RWPE1 (cell line): ENCODE data around the gene NATD1.
"Not testable (repeated sequence)": the region's sequence is repeated elsewhere in the genome, so short reads cannot be mapped to it uniquely, and the experiment has no call there.

Experiments
- CTCF ChIA-PET: fragments of 350-600 bp; sonication (Branson Sonifier 250); formaldehyde crosslinking; extraction: SDS; loops from one replicate; lab custom pipeline; 2021; lab: Yijun Ruan, JAX
- POLR2A ChIA-PET: fragments of 400-600 bp; formaldehyde crosslinking; extraction: SDS; loops from one replicate; lab custom pipeline; 2020; ENCODE audit warnings: antibody characterized with exemption; ENCODE audit not compliant: low non-redundant PET; lab: Yijun Ruan, JAX
- DNase-seq: peaks from one replicate; pipeline ENCODE4 v3.0.0; 2012; ENCODE audit warnings: low spot score
- H3K27ac ChIP-seq: fragments of 450-650 bp; 2 replicates; pipeline ENCODE4 v1.5.1; 2017
- TF ChIP-seq, protein P1 (sequence below): fragments of 450-650 bp; conservative IDR thresholded peaks from 2 replicates; pipeline ENCODE4 v1.5.1; 2017; ENCODE audit warnings: low read depth, mild to moderate bottlenecking

Gene NATD1

DNA sequence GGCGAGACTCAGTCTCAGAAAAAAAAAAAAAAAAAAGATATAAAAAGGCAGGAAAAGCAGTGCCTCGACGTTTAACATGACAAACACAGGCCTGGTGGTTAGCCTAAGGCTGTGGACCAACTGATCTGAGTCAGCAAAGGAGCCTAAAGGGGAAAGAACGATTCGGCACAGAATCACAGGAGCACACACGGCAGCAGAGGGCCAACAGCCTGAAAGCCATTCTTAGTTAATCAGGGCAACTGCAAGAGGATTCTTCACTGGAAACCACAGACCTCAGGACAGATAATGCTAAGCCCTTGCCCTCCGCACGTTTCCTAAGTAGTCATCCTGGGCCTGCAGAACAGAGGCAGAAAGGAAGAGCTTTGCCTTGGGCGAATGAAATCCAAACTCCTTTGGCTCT, 53.9 kb downstream of the NATD1 start:
- no peak overlapping the region for H3K27ac ChIP-seq
- ChIA-PET POLR2A (no interaction called here), CTCF (interaction anchor here (0.5 kb wide), 1 partner anchor 437 kb away, joined by 6 read pairs; no protein-coding TSS in a partner anchor)
- no peak for DNase-seq
- TF ChIP-seq, protein P1, sequence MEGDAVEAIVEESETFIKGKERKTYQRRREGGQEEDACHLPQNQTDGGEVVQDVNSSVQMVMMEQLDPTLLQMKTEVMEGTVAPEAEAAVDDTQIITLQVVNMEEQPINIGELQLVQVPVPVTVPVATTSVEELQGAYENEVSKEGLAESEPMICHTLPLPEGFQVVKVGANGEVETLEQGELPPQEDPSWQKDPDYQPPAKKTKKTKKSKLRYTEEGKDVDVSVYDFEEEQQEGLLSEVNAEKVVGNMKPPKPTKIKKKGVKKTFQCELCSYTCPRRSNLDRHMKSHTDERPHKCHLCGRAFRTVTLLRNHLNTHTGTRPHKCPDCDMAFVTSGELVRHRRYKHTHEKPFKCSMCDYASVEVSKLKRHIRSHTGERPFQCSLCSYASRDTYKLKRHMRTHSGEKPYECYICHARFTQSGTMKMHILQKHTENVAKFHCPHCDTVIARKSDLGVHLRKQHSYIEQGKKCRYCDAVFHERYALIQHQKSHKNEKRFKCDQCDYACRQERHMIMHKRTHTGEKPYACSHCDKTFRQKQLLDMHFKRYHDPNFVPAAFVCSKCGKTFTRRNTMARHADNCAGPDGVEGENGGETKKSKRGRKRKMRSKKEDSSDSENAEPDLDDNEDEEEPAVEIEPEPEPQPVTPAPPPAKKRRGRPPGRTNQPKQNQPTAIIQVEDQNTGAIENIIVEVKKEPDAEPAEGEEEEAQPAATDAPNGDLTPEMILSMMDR = no peak

DNA sequence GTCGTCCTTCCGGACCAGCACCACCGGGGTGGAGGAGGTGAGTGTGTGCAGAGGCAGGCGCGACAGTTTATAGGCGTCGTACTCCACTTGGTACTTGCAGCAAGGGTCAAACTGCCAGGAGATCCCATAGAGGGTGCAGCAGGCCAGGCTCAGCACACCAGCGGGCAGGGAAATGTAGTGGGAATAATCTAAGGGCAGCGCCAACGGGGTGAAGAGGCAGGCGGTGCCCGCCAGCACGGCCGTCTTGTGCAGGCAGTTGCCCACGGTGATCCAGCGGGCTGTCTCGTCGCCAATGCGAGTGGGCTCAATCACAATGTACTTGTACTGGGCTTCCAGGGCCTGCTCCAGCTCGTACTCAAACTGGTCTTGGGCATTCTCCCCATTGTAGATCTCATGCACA, 54.8 kb downstream of the NATD1 start:
- POLR2A ChIA-PET = no interaction called here
- CTCF ChIA-PET = interaction anchor here (0.6 kb wide), 2 partner anchors 99 to 189 kb away, joined by 3 read pairs; no protein-coding TSS in a partner anchor
- no peak overlapping the region for H3K27ac ChIP-seq
- no peak for DNase-seq
- TF ChIP-seq, protein P1 = no peak

DNA sequence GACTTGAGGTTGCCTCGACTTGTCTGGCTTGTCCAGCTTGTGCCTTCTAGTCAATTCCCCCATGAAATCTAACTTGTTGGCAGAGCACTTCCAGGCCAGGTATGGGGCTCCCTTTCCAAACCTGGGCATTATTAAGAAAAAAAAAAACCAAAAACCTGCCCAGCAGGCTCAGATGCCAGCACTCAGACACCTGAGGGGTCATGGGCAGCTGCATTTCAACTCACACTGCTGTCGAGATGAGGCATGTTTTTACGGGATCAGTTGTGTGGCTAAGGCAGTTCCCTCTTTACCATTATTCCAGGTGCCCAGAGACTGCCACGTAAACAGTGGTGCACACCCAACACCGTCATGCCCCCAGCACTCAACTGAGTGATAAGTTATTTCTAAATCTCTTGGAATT, 57.1 kb downstream of the NATD1 start:
- peak overlapping the region; percentile 24; the same call in 1 of the 2 replicates for H3K27ac ChIP-seq
- DNase-seq = no peak
- TF ChIP-seq, protein P1 = no peak
- ChIA-PET CTCF (no interaction called here), POLR2A (no interaction called here)

DNA sequence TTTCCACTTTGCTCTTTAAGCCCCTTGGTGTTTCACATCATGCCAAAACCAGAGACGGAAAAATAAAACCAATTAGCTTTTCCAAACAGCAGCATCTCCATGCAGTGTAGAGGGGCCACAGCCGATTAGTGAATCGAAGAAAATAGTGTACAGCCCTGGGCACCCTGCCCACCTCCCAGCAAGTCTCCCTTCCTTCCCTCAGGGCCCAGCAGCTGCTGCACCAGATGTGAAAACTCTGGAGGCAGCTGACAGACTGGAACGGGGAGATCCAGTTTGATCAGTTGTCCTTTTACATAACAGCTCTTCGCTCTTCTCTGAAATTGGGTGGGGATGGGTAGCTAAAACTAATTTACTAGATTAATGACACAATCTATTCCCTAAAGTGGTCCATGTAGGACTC, 58.5 kb downstream of the NATD1 start:
- no peak for DNase-seq
- H3K27ac ChIP-seq = no peak overlapping the region
- TF ChIP-seq, protein P1 = no peak
- ChIA-PET CTCF (interaction anchor here (0.6 to 1.0 kb wide), 2 partner anchors 24 to 447 kb away, joined by 3 read pairs; no protein-coding TSS in a partner anchor), POLR2A (no interaction called here)

DNA sequence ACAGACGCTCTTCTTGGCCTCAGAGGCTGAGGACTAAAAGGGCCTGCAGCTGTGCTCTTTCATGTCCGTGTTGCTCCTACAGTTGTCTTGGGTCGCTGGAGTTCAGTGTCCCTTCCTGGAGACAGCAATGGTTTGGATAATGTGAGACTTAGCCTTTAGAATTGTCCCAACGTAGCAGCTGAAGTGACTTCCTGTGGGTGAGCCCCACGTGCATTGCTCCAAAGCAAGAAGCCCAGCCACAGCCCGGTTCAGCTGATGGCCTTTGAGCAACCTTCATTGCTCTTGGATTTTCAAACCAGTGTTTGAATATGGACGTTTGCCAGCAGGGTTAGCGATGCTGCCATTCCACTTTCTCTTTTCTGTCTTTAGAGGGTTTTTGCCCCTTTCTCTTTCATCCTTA, 59.0 kb downstream of the NATD1 start:
- CTCF ChIA-PET = interaction anchor here (0.6 kb wide), 1 partner anchor 447 kb away, joined by 3 read pairs; no protein-coding TSS in a partner anchor
- H3K27ac ChIP-seq = peak overlapping the region; percentile 17; the same call in 1 of the 2 replicates
- TF ChIP-seq, protein P1 = no peak
- POLR2A ChIA-PET = no interaction called here
- DNase-seq = no peak

DNA sequence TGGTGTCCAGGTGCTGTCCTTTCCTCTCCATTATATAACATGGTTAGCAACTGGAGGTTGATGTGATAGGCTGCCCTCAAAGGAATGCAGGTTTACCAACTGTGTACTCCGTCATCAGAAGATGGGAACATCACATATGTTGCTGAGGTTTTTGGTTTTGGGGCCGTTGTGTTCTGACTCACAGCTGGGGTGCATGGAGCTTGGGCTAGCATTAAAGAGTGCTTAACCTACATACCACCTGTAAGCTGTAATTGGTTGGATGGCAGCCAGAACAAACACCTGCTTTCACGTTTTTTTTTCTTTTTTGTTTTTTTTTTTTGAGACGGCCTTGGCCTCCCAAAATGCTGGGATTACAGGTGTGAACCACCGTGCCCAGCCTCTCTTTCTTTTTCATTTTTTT, 60.2 kb downstream of the NATD1 start:
- DNase-seq = no peak
- ChIA-PET CTCF (interaction anchor here (0.6 kb wide), 2 partner anchors 97 to 285 kb away, joined by 3 to 5 read pairs; no protein-coding TSS in a partner anchor), POLR2A (no interaction called here)
- TF ChIP-seq, protein P1 = no peak
- no peak overlapping the region for H3K27ac ChIP-seq

DNA sequence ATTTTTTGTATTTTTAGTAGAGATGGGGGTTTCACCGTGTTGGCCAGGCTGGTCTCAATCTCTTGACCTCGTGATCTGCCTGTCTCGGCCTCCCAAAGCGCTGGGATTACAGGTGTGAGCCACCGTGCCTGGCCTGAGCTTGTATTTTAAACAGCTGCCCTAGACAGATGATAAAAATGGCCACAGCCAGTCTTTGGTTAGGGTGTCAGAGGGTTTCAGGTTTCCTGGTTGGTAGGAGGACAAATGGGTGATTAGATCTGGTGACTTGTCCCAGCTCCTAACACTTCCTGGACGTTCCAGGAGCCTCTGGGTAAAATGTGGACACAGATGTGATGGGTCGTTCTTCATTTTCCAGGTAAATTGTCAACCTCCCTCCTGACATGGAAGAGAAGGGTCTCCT, 60.8 kb downstream of the NATD1 start:
- POLR2A ChIA-PET, CTCF ChIA-PET, DNase-seq, H3K27ac ChIP-seq: not testable (repeated sequence)
